Fibroblast of skin of left biceps (primary cell): ENCODE measurements around the gene ACTA1.
"Not testable (repeated sequence)": the region's sequence is repeated elsewhere in the genome, so short reads cannot be mapped to it uniquely, and the experiment has no call there.

Experiments used
- DNase-seq, 2 experiments: peaks; one replicate each; pipeline ENCODE4 v3.0.0-alpha.2; 2013; ENCODE audit warnings: low read depth in 2 of 2

ACTA1 gene

DNA sequence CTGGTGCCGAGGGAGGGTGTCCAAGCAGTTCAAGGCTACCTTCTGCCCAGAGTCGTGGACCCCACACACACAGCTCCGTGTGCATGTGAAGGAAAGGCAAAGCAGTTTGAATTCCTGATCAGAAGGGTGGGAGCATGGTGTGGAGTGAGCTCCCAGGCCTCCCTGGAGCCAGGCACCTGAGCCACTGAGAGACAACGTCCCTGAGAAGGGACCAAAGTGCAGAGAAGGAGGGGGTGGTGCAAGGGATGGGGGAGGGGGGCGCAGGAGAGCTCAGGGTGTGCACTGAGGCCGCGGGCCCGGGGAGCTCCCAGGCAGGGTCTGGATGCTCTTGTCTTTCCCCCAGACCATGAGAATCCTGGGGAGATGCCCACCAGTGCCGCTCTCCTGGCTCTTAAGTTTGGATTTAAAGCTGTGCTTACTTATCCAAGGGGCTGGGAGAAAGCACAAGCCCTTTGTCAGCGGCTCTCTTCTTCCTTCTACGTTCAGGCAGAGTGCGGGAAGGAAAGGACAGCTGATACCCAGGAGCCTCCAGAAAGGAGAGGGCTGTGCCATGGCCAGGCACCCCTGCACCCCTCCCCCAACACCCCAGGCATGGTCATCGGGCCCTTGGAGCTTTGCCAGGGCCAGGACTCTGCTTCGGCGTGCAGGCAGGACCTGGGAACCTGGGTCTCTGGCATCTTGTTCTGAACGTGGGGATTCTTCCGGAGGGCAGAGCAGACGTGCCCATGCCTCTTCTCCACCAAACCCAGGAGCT, 24.1 kb downstream of the ACTA1 start:
- no peak for DNase-seq

DNA sequence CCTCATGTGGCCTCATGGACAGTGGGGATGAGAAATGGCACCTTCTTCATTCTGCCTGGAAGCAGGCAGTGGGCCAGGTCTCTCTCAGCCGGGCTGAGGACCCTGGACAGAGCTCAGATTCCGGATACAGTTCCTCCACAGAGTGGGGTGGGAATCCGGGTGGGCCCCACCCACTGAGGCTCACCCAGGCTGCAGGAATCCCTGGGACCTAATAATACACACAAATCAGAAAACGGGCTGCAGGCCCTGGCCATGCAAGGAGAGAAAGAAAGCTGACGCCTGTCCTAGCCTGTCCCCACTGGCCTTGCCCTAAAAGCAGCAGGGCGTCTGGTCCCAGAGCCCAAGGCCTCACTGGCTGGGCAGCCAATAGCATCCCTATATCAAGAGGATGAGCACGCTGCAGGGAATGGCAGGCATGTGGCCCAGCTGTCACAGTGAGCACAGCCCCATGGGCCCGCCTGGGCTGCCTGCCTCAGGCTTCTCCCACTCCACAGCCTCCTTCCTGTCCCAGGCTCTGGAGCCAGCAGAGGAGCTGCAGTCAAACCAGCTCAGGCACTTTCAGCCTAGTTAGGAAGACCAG, 25.3 kb downstream of the ACTA1 start:
- no peak for DNase-seq

DNA sequence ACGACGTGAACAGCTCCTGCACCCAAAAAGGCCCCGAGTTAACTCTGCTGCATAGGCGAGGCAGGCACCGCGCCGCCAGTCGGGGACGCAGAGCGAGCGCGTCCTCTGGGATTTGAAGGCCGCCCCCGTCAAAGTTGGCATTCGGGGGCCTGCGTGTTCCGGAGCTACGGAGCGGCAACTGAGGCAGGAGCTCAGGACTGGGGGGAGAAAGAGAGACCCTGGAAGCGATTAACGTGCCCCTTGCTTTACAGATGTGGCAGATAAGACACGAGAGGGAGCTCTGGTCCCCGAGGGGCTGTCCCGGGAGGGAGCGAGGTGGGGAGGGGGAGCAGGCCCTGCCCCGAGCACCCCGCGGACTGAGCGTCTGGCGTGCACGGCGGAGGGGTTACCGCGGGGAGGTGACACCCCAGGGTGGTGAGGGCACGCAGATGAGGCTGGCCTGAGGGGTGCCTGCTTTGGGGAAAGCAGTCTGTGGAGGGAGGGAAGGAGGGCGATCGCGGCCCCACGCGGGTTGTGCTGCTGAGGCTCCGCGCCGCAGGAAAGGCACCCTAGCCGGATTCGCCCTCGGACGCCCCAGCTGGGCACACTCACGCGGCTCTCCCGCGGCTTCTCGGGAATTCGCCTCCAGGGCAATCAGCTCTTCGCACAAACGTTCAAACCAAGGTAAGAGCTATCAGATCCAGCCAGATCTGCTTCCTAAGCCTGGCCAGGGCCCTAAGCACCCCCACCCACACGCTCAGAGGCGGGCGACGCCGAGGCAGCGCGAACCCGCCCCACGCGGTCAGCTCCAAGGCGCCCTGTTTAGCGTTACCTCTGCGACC, 26.5 kb downstream of the ACTA1 start:
- no peak for DNase-seq

DNA sequence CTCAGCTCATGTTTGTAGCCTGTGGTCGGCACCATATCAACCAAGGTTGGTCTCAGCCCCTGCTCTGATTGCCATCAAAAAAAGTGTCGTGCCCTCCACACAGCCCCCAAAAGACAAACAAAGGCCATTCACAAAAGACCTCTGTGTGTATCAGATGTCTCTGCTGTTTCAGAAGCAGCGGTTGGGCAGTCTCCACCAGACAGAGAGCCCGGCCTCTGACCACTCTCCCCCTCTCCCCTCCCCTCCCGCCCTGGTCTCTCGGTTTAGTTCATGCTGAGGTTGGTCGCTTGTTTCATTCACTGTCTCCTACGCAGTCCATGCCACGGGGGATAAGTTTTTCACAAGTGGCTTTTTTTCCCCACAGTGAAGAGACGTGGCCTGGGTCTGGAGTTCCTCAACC, 27.1 kb downstream of the ACTA1 start:
- DNase-seq = no peak

DNA sequence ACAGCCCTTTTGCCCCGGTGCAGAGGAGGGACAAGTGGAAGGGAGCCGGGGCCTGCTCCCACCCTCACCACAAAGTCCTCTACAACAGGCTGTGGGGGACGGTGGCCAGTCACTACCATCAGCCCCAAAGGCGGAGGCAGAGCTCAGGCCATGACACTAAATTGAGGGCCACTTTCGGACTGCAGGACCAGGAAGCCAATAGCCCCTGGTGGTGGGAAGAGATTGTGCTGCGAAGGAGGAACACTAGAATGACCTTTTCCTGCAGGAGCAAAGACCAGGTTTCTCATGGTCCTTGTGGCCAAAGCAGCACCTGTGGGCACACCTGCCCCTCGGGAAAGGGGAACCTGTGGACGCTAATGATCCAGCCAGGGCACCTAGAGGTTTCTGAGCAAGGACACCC, 30.3 kb downstream of the ACTA1 start:
- DNase-seq = no peak

DNA sequence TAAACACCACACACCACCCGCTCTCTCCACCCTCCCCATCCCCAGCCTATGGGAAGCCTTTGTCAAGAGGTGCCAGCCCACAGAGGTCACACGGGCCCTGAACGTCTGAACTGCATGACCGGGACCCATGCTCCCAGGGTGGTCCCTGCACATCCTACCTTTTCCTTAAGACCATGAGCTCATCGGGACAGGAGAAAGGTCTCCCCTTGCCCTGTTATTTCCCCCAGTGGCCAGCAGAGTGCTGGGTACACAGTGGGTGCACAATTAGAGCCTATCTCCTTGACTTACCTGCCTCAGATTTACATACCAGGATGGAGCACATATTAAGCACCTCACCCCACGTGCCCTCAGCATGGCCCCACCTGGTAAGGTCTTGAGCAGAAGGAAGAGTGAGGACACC, 30.9 kb downstream of the ACTA1 start:
- DNase-seq = no peak

DNA sequence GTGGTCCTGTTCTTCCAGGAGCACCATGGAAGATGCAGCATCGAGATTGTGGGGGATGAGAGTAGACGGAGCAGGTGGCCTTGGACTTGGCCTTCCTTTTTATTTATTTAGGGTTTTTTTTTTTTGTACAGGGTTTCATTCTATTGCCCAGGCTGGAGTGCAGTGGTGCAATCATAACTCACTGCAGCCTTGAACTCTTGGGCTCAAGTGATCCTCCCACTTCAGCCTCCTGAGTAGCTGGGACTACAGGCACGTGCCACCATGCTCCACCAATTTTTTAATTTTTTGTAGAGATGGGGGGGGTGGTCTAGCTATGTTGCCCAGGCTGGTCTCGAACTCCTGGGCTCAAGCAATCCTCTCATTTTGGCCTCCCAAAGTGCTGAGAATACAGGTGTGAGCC, 31.6 kb downstream of the ACTA1 start:
- not testable (repeated sequence) for DNase-seq

DNA sequence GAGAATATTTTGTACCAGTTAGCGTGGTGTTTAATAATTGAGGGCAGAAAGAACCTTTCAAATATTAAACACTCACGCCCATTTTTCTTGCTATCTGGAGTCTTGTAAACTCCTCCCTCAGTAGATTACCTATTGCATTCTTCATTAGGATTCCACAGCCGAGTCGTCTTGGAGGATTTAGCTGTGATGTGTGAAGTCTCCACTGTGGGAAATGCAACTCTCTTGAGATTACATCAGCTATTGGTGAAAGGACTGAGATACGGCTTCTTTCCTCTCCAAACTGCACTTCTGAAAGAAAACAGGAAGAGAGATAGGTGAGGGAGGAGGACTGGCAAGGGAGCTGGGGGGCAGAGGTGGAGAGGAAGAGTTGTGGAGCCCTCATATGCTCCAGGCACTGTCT, 36.1 kb downstream of the ACTA1 start:
- no peak for DNase-seq

DNA sequence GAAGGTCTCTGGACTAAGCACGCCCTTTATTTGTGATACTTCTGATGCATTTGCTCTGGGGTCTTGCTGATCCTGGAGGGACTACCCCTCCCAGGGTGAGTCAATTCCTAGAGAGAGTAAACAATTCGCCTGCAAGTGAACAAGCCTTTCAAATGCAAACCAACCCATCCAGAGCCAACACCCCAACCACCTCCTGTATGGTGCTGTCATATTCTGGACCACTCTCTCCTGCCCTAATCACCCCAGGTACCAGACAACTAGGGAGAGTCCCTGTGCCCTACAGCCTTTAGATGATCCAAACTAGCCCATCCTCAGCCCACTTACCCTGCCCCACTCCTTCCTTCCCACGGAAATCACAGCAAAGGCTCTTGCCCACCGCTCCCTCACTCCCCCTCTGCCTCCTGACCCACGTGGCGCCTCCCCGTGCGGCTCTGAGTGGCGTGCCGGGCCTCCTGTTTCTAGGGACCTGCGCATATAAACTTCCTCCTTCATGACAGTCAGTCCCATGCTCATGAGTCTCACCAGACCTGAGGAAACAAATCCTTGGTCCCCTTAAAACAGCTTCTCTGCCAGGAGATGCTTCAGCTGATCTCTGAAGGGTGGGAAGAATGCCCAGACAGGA, 37.2 kb downstream of the ACTA1 start:
- no peak for DNase-seq

DNA sequence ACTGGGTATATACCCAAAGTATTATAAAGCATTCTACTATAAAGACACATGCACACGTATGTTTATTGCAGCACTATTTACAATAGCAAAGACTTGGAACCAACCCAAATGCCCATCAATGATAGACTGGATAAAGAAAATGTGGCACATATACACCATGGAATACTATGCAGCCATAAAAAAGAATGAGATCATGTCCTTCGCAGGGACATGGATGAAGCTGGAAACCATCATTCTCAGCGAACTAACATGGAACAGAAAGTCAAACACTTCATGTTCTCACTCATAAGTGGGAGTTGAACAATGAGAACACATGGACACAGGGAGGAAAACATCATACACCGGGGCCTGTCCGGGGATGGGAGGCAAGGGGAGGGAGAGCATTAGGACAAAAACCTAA, 39.4 kb downstream of the ACTA1 start:
- not testable (repeated sequence) for DNase-seq

DNA sequence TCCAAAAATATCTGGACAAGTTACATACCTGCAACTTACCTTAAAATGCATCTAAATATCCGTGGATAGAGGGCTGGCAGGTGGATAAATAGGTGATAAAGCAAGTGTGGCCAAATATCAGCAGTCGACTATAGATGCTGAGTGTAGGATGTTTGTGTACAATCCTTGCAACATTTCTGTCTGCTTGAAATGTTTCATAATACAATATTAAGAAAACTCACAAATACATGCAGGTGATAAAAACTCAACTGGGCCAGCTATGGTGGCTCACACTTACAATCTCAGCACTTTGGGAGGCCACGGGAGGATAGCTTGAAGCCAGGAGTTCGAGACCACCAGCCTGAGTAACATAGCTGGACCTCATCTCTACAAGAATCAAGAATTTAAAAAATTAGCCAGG, 41.0 kb downstream of the ACTA1 start:
- no peak for DNase-seq

DNA sequence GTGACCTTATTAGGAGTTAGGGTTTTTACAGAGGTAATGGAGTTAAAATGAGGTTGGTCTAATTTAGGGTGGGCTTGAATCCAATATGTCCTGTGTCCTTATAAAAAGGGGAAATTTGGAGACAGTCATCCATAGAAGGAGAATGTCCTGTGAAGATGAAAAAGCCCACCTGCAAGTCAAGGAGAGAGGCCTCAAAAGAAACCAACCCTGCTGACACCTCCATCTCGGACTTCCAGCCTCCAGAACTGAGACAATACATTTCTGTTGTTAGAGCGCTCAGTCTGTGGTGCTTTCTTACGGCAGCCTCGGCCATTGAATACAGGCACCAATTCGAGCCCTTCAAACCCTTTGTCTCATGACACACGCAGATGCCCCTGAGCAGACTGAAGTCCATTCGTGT, 43.8 kb downstream of the ACTA1 start:
- no peak for DNase-seq

DNA sequence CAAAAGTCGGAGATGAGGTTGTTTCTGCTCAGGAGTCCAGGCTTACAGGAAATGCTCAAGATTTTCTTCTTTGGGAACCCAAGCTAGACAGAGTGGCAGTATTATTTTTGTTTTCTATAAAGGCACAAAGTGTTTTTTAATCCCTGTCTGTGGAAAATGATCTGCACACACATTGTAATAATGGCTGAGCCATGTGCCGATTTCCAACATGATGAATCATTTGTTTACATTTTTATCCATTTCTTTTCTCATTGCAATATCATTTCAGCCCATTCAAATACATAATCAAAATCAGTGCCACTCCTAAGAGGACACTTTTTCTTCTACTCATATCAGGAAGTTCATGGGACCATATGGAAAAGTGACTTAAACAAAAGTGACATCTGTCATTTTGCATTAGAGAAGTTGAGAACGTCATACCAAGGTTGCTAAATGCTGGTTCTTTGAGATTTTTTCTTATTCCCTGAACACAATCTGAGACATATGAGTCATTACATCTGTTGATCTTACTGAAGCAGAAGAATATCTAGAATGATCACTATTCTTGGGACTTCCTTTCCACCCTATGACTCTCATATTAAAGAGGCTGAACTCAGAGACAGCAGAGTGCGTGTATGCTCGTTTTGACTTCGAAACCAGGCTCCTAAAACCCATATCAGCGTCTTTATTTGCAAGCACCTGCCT, 44.9 kb downstream of the ACTA1 start:
- DNase-seq = no peak

DNA sequence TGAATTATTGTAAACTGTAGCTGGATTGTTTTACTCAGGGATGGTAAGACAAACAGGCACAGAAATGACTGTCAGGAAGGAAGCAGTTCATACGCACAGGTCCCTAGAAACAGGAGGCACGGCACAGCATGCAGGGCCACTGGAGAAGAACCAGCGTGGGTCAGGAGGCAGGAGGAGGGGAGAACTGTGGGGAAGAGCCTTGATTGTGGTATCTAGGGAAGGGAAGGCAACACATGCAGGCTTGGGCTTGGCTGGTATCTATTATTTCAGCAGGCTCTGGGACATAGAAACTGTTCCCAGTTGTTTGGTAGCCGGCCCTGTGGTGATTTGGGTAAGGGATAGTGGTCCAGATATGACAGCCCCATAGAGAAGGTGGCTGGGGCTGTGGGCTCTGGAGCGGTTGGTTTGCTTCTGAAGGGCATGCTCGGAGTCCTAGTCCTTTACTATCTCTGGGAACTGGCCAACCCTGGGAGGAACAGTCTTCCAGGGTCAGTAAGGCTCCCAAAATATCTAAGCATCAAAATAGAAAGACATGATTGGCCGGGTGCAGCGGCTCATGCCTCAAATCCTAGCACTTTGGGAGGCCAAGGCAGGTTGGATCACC, 47.9 kb downstream of the ACTA1 start:
- DNase-seq = no peak

DNA sequence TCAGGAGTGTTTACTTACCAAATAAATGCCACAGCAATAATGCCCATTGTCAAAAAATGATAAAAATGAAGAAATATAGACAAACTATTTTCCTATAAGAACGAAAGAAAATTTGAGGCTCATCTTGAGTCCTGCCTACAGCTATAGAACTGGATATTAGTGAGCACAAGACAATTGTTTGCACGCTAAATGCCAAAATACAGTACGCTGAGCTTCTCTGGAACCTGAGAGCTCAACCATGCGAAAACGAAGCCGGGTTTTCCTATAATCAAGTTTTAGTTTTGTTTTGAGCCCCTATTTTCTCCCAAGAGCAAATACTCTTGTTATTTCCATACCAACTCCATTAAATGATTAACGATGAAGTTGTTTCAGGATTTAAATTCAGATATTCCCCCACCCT, 49.1 kb downstream of the ACTA1 start:
- no peak for DNase-seq

DNA sequence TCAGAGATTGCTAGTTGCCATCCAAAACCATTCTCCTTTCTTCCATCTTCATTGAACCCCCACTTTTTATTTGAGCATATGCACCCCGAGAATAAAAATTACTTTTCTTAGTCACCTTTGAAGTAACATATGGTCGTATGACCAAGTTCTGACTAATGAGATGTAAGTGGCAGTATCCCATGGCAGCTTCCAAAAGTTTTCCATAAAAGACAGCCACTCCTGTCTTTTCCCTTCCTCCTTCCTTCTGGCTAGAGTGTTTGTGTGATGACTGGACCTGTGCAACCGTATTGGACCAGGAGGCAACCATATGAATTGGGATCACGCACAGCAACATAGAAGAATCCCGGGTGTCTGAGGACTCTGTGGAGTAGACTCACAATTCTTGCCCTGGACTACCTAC, 49.9 kb downstream of the ACTA1 start:
- no peak for DNase-seq

DNA sequence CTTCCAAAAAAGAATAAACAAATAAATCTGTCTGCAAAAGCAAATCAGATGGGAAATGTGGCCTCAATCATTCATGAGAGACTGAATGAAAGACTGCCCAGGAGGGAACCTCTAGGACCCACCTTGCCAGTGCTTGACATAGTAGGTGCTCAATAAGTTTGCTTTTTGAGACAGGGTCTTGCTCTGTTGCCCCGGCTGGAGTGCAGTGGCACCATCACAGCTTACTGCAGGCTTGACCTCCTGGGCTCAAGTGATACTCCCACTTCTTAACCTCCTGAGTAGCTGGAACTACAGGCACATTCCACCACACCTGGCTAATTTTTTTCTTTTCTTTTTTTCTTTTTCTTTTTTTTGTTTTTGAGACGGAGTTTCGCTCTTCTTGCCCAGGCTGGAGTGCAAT, 50.7 kb downstream of the ACTA1 start:
- no peak for DNase-seq
